T-helper 1 cell treated with Interleukin-12 subunit alpha and Interleukin-12 subunit beta and Interleukin-4 antibody, amounts not matched to agents 30 μg/mL and 1 μg/mL, for 36 hours (primary cell): ENCODE results near the gene TMEM131L.
A peak's percentile ranks its signal among the peaks of the same experiment; 100 is the strongest.
"Not testable (repeated sequence)": the region's sequence is repeated elsewhere in the genome, so short reads cannot be mapped to it uniquely, and the experiment has no call there.

Experiments used
- H3K27ac Mint-ChIP-seq: one replicate; pipeline ENCODE4 v1.8.0; 2021; ENCODE audit warnings: mild to moderate bottlenecking, mixed read lengths
- H3K27me3 Mint-ChIP-seq: one replicate; pipeline ENCODE4 v1.8.0; 2021; ENCODE audit warnings: low read depth, mixed read lengths
- H3K36me3 Mint-ChIP-seq: one replicate; pipeline ENCODE4 v1.8.0; 2021; ENCODE audit warnings: low read depth, mixed read lengths
- H3K4me1 Mint-ChIP-seq: one replicate; pipeline ENCODE4 v1.8.0; 2021; ENCODE audit warnings: low read depth, mixed read lengths
- H3K4me3 Mint-ChIP-seq: one replicate; pipeline ENCODE4 v1.8.0; 2021; ENCODE audit warnings: mild to moderate bottlenecking, moderate library complexity, mixed read lengths
- H3K9me3 Mint-ChIP-seq: one replicate; pipeline ENCODE4 v1.8.0; 2021; ENCODE audit warnings: mixed read lengths

TMEM131L gene

DNA sequence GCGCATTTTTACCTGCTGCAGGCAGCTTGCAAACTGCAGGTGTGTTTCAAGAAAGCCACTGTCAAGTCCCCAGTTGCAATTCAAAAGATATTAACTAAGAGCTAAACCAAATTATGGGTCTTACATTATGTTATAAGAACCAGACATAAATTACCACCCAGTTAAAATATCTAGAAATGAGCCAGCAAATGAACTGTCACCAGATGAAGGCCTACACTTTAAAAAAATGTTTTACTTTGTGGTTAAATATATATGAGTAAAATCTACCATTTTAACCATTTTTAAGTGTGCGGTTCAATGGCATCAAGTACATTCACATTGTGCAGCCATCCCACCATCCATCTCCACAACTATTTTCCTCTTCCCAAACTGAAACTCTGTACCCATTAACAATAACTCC lies 32.0 kb upstream of the TMEM131L start:
- H3K4me1 Mint-ChIP-seq: peaks cover 36% of the 10 kb centered on the region
- H3K4me3 Mint-ChIP-seq: no peak overlapping the region
- peaks cover 2% of the 10 kb centered on the region for H3K36me3 Mint-ChIP-seq
- H3K27ac Mint-ChIP-seq: peak overlapping the region; percentile 16
- H3K9me3 Mint-ChIP-seq: no peaks in the 10 kb centered on the region
- H3K27me3 Mint-ChIP-seq: peaks cover 5% of the 10 kb centered on the region

DNA sequence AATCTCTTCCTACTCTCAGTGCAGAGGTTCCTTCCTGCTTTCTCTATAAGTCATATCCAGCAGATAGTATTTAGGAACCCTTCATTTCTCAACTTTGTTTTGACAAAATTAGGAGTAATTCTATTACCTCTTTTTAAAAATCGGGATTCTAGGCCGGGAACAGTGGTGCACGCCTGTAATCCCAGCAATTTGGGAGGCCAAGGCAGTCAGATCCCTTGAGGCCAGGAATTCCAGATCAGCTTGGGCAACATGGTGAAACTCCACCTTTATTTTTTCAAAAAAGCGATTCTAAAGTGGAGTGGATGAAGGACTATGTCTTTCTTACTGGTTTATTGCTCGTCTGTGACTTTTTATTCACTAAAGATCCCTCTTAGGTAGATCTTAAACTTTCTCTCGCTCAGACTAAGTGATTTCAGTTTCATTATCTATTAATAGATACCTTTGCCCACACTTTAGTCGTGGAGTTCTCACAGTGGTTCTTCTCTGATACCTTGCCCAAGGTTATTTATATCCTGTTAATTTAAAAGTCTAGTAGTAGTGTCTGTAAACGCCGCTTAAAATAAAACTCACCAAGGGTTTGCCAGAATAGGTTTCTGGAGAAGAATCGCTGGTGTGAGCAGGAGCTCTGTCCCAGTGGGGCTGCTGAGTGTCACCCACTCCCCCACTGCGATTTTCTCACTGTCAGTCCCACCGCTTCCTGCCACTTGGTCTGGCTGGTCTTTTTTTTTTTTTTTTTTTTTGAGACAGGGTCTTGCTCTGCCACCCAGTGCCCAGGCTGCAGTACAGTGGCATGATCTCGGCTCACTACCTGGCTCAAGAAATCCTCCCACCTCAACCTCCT lies 27.0 kb upstream of the TMEM131L start:
- H3K36me3 Mint-ChIP-seq: no peaks in the 10 kb centered on the region
- H3K4me1 Mint-ChIP-seq: peaks cover 17% of the 10 kb centered on the region
- H3K9me3 Mint-ChIP-seq: no peaks in the 10 kb centered on the region
- H3K27ac Mint-ChIP-seq: peak overlapping the region; percentile 54
- peaks cover 3% of the 10 kb centered on the region for H3K27me3 Mint-ChIP-seq
- peak overlapping the region; percentile 62 for H3K4me3 Mint-ChIP-seq

DNA sequence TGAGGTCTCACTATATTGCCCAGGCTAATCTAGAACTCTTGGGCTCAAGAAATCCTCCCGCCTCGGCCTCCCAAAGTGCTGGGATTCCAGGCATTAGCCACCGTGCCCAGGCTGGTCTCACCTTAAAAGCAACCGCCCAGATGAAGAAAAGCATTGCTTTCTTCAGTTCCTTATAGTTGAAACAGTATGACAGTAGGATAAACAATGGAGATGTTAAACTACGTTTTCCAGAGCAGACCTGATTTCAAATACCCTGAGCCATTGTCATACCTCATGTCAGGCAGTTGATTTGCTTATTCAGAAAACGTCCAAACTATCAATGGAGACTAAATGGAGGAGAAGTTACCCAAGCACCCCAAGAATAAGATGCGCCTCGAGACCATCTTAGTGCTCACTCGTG lies 26.3 kb upstream of the TMEM131L start:
- Mint-ChIP-seq H3K27ac (no peak overlapping the region), H3K4me1 (peaks cover 17% of the 10 kb centered on the region), H3K27me3 (peaks cover 3% of the 10 kb centered on the region), H3K9me3 (no peaks in the 10 kb centered on the region), H3K36me3 (no peaks in the 10 kb centered on the region), H3K4me3 (no peak overlapping the region)

DNA sequence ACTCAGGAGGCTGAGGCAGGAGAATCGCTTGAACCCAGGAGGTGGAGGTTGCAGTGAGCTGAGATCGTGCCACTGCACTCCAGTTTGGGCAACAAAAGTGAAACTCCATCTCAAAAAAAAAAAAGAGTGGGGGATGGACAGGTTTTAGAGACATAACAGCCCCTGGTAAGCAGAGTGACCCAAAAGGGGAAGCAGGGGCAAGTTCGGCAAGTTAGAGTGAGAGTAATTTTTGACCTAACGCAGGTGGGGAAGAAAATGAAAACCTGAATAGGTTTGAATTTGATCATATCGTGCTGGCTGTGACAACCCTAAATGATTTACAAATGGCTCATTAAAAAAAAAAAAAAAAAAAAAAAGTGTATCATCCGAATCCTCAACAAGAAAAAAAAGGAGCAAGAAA lies 25.7 kb upstream of the TMEM131L start:
- Mint-ChIP-seq H3K4me1 (peaks cover 17% of the 10 kb centered on the region), H3K9me3 (no peaks in the 10 kb centered on the region), H3K4me3 (no peak overlapping the region), H3K36me3 (no peaks in the 10 kb centered on the region), H3K27ac (no peak overlapping the region), H3K27me3 (peaks cover 3% of the 10 kb centered on the region)

DNA sequence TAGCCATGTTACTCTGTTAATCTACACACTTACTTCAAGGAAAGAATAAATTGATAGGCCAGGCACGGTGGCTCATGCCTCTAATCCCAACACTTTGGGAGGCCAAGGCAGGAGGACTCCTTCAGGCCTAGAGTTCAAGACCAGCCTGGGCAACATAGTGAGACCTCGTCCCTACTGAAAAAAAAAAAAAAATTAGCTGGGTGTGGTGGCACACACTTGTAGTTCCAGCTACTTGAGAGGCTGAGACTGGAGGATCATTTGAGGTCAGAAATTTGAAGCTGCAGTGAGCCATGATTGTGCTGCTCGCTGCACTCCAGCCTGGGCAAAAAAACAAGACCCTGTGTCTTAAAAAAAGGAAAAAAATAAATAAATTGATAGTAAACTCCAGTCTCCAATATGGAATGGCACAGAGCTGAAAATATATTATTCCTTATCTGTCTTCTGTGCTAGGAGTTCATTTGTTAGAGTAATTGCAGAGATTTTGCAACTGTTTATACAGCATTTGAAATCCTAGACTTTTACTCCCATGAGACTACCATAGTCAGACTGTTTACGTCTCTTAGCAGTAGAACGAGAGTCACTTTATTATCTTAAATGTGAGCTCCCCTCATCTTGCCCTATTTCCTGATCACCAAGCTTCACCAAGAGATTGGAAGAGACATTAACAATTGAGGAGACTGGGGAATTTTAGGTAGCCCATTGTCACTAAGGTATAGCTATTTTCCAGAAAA lies 18.8 kb upstream of the TMEM131L start:
- no peaks in the 10 kb centered on the region for H3K9me3 Mint-ChIP-seq
- peaks cover 16% of the 10 kb centered on the region for H3K4me1 Mint-ChIP-seq
- H3K36me3 Mint-ChIP-seq: no peaks in the 10 kb centered on the region
- no peak overlapping the region for H3K27ac Mint-ChIP-seq
- no peak overlapping the region for H3K4me3 Mint-ChIP-seq
- H3K27me3 Mint-ChIP-seq: no peaks in the 10 kb centered on the region

DNA sequence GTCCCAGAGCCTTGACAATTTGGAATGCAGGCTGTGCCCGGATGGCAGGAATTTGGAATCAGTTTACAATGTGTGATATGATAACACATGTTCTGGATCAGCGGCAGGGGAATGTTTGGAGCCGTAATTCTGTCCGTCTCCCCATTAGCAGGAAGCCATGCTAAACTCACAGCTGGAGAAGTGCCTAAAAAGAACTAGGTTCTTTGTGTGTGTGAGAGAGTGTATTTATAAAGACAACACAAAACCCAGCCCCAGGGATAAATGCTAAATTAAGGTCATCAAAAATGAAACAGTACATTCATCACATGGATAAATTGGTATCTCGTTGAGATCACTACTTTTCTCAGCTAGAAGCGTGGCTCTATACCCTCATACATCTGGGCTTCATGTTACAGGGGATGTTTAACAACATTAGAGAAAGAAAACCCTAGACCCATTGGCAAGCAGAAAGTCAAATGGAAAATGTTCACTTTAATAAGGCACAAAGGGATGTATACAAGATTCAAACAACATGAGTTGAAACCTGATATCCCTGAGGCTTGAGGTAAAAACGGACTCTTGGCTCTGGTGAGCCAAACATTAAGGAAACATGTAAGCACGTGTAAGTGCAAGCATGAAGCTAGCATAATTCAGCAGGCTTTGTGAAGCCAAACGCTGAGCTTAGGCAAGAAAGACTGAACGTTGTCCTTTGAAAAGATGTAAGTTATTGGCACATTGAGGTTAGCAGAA lies 18.0 kb upstream of the TMEM131L start:
- no peaks in the 10 kb centered on the region for H3K9me3 Mint-ChIP-seq
- no peaks in the 10 kb centered on the region for H3K27me3 Mint-ChIP-seq
- no peak overlapping the region for H3K4me3 Mint-ChIP-seq
- no peak overlapping the region for H3K27ac Mint-ChIP-seq
- no peaks in the 10 kb centered on the region for H3K36me3 Mint-ChIP-seq
- peaks cover 18% of the 10 kb centered on the region for H3K4me1 Mint-ChIP-seq

DNA sequence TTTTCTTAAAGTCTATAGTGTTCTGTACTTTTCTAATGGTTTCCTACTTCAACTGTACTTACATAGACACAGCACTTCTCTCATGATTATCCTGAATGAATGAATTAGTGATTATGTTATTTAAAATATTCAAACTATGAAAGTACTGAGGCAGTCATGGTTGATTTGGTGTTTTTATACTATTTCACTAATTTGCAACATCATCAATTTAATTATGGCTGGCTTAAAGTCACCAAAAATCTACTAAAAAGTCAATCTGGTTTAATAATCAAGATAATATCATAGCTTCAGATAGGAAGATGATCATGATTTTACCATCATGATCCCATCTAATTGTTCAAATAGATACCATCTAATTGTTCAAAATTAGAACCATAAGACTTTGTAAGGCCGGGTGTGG lies 16.8 kb upstream of the TMEM131L start:
- H3K4me3 Mint-ChIP-seq: no peak overlapping the region
- peak overlapping the region; percentile 3 for H3K27ac Mint-ChIP-seq
- H3K4me1 Mint-ChIP-seq: peaks cover 22% of the 10 kb centered on the region
- no peaks in the 10 kb centered on the region for H3K9me3 Mint-ChIP-seq
- no peaks in the 10 kb centered on the region for H3K36me3 Mint-ChIP-seq
- no peaks in the 10 kb centered on the region for H3K27me3 Mint-ChIP-seq

DNA sequence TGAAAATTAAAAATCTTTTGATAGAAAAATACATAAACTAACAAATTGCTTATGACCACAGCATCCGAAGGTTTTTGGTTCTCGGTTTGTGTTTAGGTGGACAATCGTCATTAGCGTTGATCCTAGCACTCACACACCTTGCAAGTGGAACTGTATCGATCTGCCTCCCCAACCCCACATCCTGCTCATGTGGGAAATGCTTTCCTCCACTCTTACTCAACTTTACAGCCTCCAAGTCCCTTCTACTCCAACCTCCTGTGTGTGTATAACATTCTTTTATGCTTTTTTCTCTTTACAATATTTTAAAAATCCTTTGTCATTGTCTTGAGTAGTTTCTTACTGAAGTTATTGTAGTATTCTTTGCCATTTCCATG lies 15.6 kb upstream of the TMEM131L start:
- no peaks in the 10 kb centered on the region for H3K36me3 Mint-ChIP-seq
- no peaks in the 10 kb centered on the region for H3K27me3 Mint-ChIP-seq
- peaks cover 22% of the 10 kb centered on the region for H3K4me1 Mint-ChIP-seq
- H3K27ac Mint-ChIP-seq: peak overlapping the region; percentile 76
- H3K9me3 Mint-ChIP-seq: no peaks in the 10 kb centered on the region
- H3K4me3 Mint-ChIP-seq: peak overlapping the region; percentile 70

DNA sequence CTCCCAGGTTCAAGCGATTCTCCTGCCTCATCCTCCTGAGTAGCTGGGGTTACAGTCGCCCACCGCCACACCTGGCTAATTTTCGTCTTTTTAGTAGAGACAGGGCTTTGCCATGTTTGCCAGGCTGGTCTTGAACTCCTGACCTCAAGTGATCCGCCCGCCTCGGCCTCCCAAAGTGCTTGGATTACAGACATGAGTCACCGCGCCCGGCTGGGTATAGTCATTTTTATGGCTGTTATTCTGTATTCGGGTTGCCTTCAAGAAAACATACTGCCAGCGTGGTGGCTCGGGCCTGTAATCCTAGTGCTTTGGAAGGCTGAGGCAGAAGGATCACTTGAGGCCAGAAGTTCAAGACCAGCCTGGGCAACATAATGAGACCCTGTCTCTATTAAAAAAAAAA lies 15.0 kb upstream of the TMEM131L start:
- H3K4me3 Mint-ChIP-seq, H3K36me3 Mint-ChIP-seq, H3K27me3 Mint-ChIP-seq, H3K9me3 Mint-ChIP-seq, H3K27ac Mint-ChIP-seq: not testable (repeated sequence)
- peaks cover 22% of the 10 kb centered on the region for H3K4me1 Mint-ChIP-seq

DNA sequence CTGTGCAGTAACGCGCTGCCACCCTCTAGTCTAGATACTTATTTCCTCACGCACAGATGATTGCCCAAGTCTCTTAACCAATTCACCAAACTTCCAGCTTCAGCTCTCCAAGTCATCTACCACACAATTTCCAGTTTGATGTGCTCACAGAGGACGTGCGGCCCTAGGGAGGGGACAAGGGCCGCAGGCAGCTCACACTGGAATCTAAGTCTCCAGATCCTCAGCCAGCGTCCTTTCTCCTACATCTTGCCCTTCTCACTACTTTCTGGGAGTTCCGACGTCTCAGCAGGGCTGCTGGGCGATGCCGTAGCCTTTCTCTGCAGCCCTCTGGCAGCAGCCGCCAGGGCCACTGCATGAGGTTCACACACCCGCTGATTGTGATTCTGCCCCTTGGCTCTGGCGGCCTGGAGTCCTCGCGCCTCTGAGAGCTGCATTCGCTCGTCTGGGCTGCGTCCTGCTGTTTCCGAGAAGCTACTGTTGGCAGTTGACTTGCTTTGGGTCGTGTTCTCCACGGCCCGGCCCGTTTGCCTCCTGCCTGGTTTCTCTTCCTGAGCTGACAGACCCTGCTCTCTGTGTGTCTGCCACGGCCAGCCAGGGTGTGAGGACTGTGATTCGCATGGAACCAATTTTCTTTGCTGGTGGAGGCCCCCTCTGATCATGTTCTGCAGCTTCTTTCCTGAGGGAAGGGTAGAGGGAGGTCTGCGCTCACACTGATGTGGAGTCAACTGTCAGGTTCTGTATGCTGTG lies 14.1 kb upstream of the TMEM131L start:
- H3K4me1 Mint-ChIP-seq: peaks cover 22% of the 10 kb centered on the region
- H3K27me3 Mint-ChIP-seq: no peaks in the 10 kb centered on the region
- H3K27ac Mint-ChIP-seq: no peak overlapping the region
- H3K4me3 Mint-ChIP-seq: no peak overlapping the region
- no peaks in the 10 kb centered on the region for H3K9me3 Mint-ChIP-seq
- H3K36me3 Mint-ChIP-seq: no peaks in the 10 kb centered on the region

DNA sequence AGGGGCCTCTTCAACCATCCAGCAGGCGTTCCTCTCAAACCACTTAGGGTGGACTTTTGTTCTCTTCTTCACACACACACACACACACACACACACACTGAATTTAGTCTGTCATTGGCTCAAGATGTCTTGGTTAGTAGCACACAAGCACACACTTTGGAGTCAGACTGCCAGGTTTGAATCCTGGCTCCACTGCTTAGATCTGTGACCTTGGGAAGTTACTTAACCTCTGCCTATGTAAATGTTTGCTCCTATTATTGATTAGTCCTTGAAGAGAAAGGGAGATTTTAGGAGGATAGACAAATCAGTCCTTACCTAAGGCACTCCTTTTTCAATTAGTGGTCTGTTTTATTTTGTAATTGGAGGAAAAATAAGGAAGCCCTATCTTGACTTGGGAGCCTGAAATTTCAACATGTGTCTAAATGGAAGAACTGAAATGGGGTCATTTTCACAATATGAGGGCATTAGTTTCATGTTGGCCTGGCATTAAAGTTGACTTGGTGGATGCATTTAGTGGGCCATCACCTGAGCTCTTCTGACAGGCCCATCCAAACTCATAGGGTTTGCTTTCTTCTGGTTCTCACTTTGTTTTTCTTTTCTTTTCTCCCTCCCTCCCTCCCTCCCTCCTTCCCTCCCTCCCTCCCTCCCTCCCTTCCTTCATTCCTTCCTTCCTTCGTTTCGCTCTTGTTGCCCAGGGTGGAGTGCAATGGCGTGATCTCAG lies 13.3 kb upstream of the TMEM131L start:
- no peaks in the 10 kb centered on the region for H3K27me3 Mint-ChIP-seq
- peaks cover 22% of the 10 kb centered on the region for H3K4me1 Mint-ChIP-seq
- H3K4me3 Mint-ChIP-seq: no peak overlapping the region
- no peaks in the 10 kb centered on the region for H3K9me3 Mint-ChIP-seq
- H3K27ac Mint-ChIP-seq: no peak overlapping the region
- H3K36me3 Mint-ChIP-seq: no peaks in the 10 kb centered on the region

DNA sequence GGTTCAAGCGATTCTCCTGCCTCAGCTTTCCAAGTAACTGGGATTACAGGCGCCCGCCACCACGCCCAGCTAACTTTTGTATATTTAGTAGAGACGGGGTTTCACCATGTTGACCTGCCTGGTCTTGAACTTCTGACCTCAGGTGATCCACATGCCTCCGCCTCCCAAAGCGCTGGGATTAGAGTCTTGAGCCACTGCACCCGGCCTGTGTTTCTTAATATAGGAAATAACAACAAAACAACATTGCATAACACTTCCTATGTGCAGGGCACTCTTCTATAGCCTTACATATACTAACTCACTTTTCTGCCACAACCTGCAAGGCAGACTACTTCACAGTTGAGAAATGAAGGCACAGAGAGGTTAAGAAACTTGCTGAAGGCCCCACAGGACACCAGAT lies 12.8 kb upstream of the TMEM131L start:
- H3K27ac Mint-ChIP-seq: no peak overlapping the region
- no peaks in the 10 kb centered on the region for H3K36me3 Mint-ChIP-seq

DNA sequence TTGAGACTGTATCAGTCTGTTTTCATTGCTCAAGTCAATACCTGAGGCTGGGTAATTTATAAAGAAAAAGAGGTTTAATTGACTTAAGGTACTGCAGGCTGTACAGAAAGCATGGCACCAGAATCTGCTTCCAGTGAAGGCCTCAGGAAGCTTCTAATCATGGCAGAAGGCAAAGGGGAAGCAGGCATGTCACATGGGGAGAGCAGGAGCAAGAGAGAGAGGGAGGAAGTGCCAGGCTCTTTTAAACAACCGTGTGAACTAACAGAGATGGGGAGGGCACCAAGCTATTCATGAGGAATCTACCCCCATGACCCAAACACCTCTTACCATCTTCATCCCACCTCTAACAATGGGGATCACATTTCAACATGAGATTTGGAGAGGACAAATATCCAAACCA lies 7.2 kb upstream of the TMEM131L start:
- Mint-ChIP-seq H3K36me3 (no peaks in the 10 kb centered on the region), H3K9me3 (no peaks in the 10 kb centered on the region), H3K27ac (no peak overlapping the region)

More for the DNA sequence above, 12.8 kb upstream of the TMEM131L start:
- Mint-ChIP-seq H3K9me3 (no peaks in the 10 kb centered on the region), H3K27me3 (no peaks in the 10 kb centered on the region), H3K4me1 (peaks cover 22% of the 10 kb centered on the region), H3K4me3 (no peak overlapping the region)

DNA sequence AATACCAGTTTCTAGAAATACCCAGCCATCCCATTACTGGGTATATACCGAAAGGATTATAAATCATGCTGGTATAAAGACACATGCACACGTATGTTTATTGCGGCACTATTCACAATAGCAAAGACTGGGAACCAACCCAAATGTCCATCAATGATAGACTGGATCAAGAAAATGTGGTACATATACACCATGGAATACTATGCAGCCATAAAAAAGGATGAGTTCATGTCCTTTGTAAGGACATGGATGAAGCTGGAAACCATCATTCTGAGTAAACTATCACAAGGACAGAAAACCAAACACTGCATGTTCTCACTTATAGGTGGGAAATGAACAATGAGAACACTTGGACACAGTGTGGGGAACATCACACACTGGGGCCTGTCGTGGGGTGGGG lies 4.6 kb upstream of the TMEM131L start:
- H3K4me3 Mint-ChIP-seq, H3K27me3 Mint-ChIP-seq, H3K36me3 Mint-ChIP-seq, H3K4me1 Mint-ChIP-seq, H3K9me3 Mint-ChIP-seq, H3K27ac Mint-ChIP-seq: not testable (repeated sequence)

More for the DNA sequence above, 7.2 kb upstream of the TMEM131L start:
- H3K4me3 Mint-ChIP-seq: no peak overlapping the region
- H3K4me1 Mint-ChIP-seq: no peaks in the 10 kb centered on the region
- H3K27me3 Mint-ChIP-seq: no peaks in the 10 kb centered on the region
